ENCODE data around the gene ANAPC16.
"Not testable (repeated sequence)": the region's sequence is repeated elsewhere in the genome, so short reads cannot be mapped to it uniquely, and the experiment has no call there.

- TF ChIP-seq, protein P1, sequence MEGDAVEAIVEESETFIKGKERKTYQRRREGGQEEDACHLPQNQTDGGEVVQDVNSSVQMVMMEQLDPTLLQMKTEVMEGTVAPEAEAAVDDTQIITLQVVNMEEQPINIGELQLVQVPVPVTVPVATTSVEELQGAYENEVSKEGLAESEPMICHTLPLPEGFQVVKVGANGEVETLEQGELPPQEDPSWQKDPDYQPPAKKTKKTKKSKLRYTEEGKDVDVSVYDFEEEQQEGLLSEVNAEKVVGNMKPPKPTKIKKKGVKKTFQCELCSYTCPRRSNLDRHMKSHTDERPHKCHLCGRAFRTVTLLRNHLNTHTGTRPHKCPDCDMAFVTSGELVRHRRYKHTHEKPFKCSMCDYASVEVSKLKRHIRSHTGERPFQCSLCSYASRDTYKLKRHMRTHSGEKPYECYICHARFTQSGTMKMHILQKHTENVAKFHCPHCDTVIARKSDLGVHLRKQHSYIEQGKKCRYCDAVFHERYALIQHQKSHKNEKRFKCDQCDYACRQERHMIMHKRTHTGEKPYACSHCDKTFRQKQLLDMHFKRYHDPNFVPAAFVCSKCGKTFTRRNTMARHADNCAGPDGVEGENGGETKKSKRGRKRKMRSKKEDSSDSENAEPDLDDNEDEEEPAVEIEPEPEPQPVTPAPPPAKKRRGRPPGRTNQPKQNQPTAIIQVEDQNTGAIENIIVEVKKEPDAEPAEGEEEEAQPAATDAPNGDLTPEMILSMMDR (IDR thresholded peaks at IDR 0.05): not testable (repeated sequence)
- TF ChIP-seq EZH2 (IDR thresholded peaks at IDR 0.05; ENCODE audit: borderline replicate concordance, insufficient read depth, low read depth, low read length, poor library complexity, severe bottlenecking): not testable (repeated sequence)
These were observed 4.4 kb upstream of the ANAPC16 start for GRCh38 chr10:72211381-72211780.

All from B cell (primary cell).